SW480 (cell line): ENCODE measurements around the gene FAM72A.
"Not testable (repeated sequence)": the region's sequence is repeated elsewhere in the genome, so short reads cannot be mapped to it uniquely, and the experiment has no call there.

Experiments used
- DNase-seq: peaks from one replicate; pipeline ENCODE4 v3.0.0-alpha.2; 2016; ENCODE audit warnings: low spot score

The FAM72A gene

GRCh38 chr1:206169794-206170193 lies 32.8 kb downstream of the FAM72A start:
- DNase-seq = not testable (repeated sequence)

GRCh38 chr1:206167350-206168029 lies 35.1 kb downstream of the FAM72A start:
- DNase-seq = not testable (repeated sequence)

GRCh38 chr1:206145771-206146290 lies 56.8 kb downstream of the FAM72A start:
- DNase-seq = no peak

GRCh38 chr1:206144605-206145004 lies 58.0 kb downstream of the FAM72A start:
- DNase-seq = no peak

GRCh38 chr1:206143537-206144172 lies 59.0 kb downstream of the FAM72A start:
- DNase-seq = no peak

GRCh38 chr1:206142770-206143169 lies 59.9 kb downstream of the FAM72A start:
- no peak for DNase-seq

- no peak for DNase-seq
These were observed 60.6 kb downstream of the FAM72A start for GRCh38 chr1:206142011-206142410.

GRCh38 chr1:206136241-206136640 lies 66.4 kb downstream of the FAM72A start:
- no peak for DNase-seq
